MCF 10A (cell line): Measurements from ENCODE around the gene HIGD2B. TPM values are rescaled to one million over a fixed set of nuclear protein-coding genes. Genes with fewer than 3 reads are reported as not detected.

Experiments
- total RNA-seq: library from RNA; stranded (reverse); gene quantifications from 2 replicates; pipeline ENCODE4 v1.2.3, GENCODE V29; 2022

The HIGD2B gene
- total RNA-seq, 1 experiment from 2014 or later: not detected

Other genes with a start within 250 kb of the HIGD2B start
- gene ARIH1, start 211.9 kb downstream of the HIGD2B start, total RNA-seq: 234 and 235 TPM in 2 replicates
- not detected in 2 replicates for gene GOLGA6B, start 31.5 kb downstream of the HIGD2B start, total RNA-seq
- 17.3 and 18.9 TPM in 2 replicates for gene BBS4, start within 50 bp of the HIGD2B start, total RNA-seq
- 41.6 and 53.7 TPM in 2 replicates for gene ADPGK, start 97.6 kb upstream of the HIGD2B start, total RNA-seq